ENCODE measurements around the gene ARSB. TPM values are rescaled to one million over a fixed set of nuclear protein-coding genes. Genes with fewer than 3 reads are reported as not detected.
"Not testable (repeated sequence)": the region's sequence is repeated elsewhere in the genome, so short reads cannot be mapped to it uniquely, and the experiment has no call there.

The ARSB gene
- total and polyA plus RNA-seq, 5 experiments from 2014 or later = 2.2 to 4.7 (median 4.1) TPM

DNA sequence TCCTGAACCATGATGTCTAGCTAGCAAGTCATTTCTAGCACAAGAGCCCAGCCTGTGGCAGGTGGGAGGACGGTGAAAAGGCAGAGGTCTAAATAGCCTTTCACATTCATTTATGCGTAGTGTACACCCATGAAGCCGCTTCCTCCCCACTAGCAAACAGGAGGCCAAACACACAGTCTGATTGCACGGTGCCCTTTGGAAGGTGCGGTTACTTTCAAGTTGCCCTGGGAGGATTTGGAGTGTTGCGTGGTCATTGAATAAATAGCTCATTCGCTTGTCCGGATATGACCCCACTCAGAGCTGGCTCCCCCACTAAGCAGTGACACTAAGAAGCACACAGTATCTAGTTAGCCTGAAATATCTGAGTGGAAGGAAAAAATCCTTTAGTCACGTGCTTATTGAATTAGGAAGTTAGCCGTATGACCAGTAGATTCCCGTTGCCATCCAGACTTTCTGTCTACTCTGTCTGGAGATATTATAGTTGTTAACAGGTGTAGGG lies 664 bp upstream of the ARSB start:
- H3K27ac Mint-ChIP-seq = peak overlapping the region; percentile 77 to 99 (median 93)
- POLR2A ChIA-PET = interaction anchor here (0.6 to 2.6 kb wide), 7 partner anchors 10 to 1257 kb away, joined by 3 to 17 read pairs (median 6); partner anchors contain the start of gene JMY
- peak overlapping the region; percentile 83 to 96 (median 89) for H3K4me3 Mint-ChIP-seq
- no peaks in the 10 kb centered on the region for H3K36me3 Mint-ChIP-seq
- peaks cover 11 to 34% (median 20%) of the 10 kb centered on the region in 4 donors for H3K4me1 Mint-ChIP-seq
- H3K27me3 Mint-ChIP-seq = no peaks in the 10 kb centered on the region
- DNase-seq = peak in 5 of 10 donors; percentile 8 to 63 (median 18)
- ATAC-seq = peak; percentile 14 to 17
- no peaks in the 10 kb centered on the region for H3K9me3 Mint-ChIP-seq

DNA sequence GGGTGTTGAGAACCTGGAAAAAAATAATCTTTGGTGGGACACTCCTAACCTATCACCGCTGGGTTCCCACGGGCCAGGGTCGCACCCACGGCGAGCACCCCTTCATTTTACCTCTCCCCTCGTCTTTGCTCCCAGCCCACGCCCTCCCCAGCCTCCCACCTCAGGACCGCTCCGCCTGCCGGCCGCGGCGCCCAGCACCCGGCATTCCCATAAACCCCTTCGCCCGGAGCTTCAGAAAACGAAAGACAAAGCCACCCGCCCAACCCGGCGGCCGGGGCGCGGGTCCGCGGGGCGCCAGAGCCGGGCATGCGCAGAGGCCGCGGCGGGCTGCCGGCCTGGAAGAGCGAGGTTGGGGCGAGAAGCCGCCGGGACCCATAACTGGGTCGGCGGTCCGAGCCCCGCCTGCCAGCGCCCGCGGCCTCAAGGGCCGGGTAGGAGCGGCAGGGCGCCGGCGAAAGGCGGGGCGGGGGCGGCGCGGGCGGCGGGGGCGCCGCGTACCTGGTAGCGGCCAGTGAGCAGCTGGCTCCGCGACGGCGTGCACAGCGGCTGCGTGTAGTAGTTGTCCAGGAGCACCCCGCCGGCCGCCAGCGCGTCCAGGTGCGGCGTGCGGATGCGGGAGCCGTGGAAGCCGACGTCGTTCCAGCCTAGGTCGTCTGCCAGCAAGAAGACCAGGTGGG lies 533 bp downstream of the ARSB start:
- peaks cover 11 to 43% (median 20%) of the 10 kb centered on the region in 4 donors for H3K4me1 Mint-ChIP-seq
- H3K9me3 Mint-ChIP-seq = no peaks in the 10 kb centered on the region
- peak; percentile 72 to 82 for ATAC-seq
- H3K4me3 Mint-ChIP-seq = peak overlapping the region; percentile 87 to 96 (median 91)
- peak; percentile 57 to 83 (median 72) for DNase-seq
- POLR2A ChIA-PET = interaction anchor here (0.5 to 2.6 kb wide), 11 partner anchors 10 to 690 kb away, joined by 3 to 17 read pairs (median 5); partner anchors contain the start of genes AP3B1, HOMER1, JMY and SCAMP1
- H3K27ac Mint-ChIP-seq = peak overlapping the region; percentile 90 to 96 (median 95)
- H3K36me3 Mint-ChIP-seq = no peaks in the 10 kb centered on the region
- H3K27me3 Mint-ChIP-seq = no peaks in the 10 kb centered on the region

DNA sequence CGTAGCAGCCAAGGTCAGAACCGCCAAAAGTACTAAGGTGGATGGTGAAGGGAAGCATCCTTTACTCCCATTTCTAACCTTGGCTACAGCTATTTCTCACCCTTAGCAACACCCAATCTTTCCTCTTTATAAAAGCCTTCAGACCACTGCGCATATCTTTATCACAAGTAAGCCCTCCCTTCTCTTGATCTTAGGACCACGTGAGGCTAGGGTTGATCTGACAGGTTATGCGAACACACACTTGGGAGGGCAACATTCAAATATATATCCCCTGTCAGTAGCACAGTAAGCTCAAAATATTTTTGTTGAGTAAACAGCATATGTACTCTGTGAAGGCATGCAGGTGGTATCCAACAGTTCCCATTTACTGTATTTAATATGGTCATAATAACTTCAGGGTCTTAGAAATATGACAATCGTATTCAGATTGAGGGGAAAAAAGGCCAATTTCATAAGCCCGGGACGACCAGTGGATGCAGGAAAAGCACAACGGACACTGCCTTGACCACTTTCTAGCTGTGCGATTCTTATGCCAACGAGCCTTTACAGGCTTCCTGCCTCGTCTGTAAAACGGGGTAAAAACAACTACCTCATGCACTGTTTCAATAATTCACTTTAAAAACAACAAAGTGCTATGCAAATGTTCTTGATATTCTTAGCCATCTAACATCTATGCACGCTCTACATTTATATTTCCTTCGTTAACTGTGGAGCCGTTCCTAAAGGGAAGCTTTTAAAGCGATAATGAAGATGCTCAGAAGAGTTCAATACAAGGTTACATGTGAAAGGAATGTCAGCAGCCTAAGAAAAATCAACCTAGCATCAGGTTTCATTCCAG lies 1.3 kb downstream of the ARSB start:
- H3K9me3 Mint-ChIP-seq = no peaks in the 10 kb centered on the region
- H3K36me3 Mint-ChIP-seq = no peaks in the 10 kb centered on the region
- H3K4me1 Mint-ChIP-seq = peaks cover 12 to 47% (median 20%) of the 10 kb centered on the region in 4 donors
- DNase-seq (peak in 2 of 10 donors; percentile 6 to 8), ATAC-seq (peak in 1 of 2 donors; percentile 1)
- no peaks in the 10 kb centered on the region for H3K27me3 Mint-ChIP-seq
- peak overlapping the region; percentile 90 to 96 (median 95) for H3K27ac Mint-ChIP-seq
- POLR2A ChIA-PET = interaction anchor here (0.9 to 2.6 kb wide), 9 partner anchors 11 to 689 kb away, joined by 3 to 17 read pairs (median 6); partner anchors contain the start of genes AP3B1, HOMER1, JMY and SCAMP1
- H3K4me3 Mint-ChIP-seq = peak overlapping the region; percentile 87 to 96 (median 91)

DNA sequence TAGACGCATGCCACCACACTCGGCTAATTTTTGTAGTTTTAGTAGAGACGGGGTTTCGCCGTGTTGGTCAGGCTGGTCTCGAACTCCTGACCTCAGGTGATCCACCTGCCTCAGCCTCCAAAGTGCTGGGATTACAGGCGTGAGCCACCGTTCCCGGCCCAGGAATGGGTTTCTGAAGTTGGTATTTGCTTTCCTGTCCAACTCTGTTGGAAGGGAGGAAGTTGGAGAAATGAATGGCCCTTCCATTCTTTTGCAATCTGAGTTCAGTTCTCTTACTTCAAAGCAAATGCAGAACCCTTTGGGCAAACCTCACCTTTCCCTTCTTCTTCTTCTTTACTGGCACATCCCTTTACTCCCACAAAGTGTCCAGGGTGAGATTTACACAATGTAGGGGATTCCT lies 1.9 kb downstream of the ARSB start:
- Mint-ChIP-seq H3K4me3 (peak overlapping the region in 6 of 10 donors; percentile 88 to 96 (median 92)), H3K4me1 (peaks cover 12 to 47% (median 20%) of the 10 kb centered on the region in 4 donors), H3K27ac (peak overlapping the region; percentile 90 to 96 (median 95))
- not testable (repeated sequence) for H3K9me3 Mint-ChIP-seq, H3K36me3 Mint-ChIP-seq, DNase-seq, H3K27me3 Mint-ChIP-seq, ATAC-seq
- POLR2A ChIA-PET = interaction anchor here (1.8 to 2.6 kb wide), 2 partner anchors 253 to 688 kb away, joined by 7 to 17 read pairs; partner anchors contain the start of genes AP3B1 and JMY

DNA sequence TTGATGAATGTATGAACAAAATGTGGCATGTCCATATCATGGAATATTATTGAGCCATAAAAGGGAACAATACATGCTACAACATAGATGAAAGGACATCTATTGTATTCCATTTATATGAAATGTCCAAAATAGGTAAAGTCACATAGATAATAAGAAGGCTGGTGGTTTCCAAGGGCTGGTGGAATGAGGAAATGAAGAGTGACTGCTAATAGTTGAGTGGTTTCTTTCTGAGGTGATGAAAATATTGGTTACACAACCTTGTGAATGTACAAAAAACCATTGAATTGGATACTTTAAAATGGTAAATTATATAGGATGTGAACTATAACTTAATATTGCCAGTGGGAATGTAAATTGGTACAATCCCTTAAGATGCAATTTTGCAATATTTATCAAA lies 5.2 kb downstream of the ARSB start:
- Mint-ChIP-seq H3K36me3 (no peaks in the 10 kb centered on the region), H3K27me3 (peaks cover 0 to 9% (median 0%) of the 10 kb centered on the region in 5 donors), H3K9me3 (no peaks in the 10 kb centered on the region), H3K4me1 (peaks cover 15 to 38% (median 18%) of the 10 kb centered on the region in 4 donors), H3K4me3 (no peak overlapping the region), H3K27ac (no peak overlapping the region)
- DNase-seq = no peak
- POLR2A ChIA-PET = no interaction called here
- ATAC-seq = no peak

DNA sequence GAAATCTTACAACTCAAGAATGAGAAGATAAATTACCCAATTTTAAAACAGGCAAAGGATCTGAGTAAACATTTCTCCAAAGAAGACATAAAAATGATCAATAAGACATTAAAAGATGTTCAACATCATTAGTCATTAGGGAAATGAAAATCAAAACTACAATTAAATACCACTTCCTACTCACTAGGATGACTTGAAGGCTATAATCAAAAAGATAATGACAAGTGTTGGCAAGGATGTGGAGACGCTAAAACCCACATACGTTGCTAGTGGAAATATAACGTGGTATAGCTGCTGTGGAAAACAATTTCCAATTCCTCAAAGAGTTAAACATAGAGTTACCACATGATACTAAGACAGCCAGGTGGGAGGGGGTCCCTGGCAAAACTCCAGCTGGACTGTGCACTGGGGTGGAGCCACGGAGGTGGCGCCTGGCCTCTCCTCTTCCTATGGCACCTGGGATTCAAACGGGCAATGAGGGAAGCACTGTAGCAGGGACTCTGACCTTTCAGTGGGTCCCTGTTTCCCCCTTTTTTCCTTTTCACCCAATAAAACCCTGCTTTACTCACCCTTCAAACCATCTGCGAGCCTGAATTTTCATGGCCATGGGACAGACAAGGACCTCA lies 5.9 kb downstream of the ARSB start:
- POLR2A ChIA-PET = no interaction called here
- H3K27me3 Mint-ChIP-seq = peaks cover 0 to 9% (median 0%) of the 10 kb centered on the region in 5 donors
- no peaks in the 10 kb centered on the region for H3K9me3 Mint-ChIP-seq
- no peak overlapping the region for H3K4me3 Mint-ChIP-seq
- ATAC-seq (no peak), DNase-seq (no peak)
- H3K4me1 Mint-ChIP-seq = peaks cover 15 to 38% (median 18%) of the 10 kb centered on the region in 4 donors
- H3K27ac Mint-ChIP-seq = no peak overlapping the region
- no peaks in the 10 kb centered on the region for H3K36me3 Mint-ChIP-seq

DNA sequence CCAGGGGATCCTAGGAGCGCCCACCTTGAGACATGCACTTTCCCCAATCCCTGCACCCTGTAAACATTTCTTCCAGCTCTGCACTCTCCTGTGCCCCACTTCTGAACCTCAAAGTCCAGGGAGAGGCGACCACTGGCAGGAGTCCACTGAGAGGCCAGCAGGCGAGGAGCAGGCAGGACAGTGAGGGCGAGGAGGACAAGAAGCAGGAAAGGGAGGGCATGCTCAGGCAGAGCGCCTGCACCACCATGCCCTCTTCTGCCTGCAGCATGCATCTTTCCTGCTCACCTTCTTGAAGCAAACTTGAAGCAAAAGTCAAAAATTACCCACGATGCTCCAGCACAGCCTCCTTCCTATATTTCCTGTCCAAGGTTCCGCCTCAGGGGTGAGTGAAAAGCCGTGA lies 10.1 kb downstream of the ARSB start:
- no peaks in the 10 kb centered on the region for H3K9me3 Mint-ChIP-seq
- peaks cover 3 to 17% (median 14%) of the 10 kb centered on the region in 4 donors for H3K4me1 Mint-ChIP-seq
- no peak for ATAC-seq
- peak overlapping the region in 1 of 10 donors; percentile 20 for H3K27ac Mint-ChIP-seq
- H3K27me3 Mint-ChIP-seq = peaks cover 0 to 9% (median 0%) of the 10 kb centered on the region in 5 donors
- no peak for DNase-seq
- no peak overlapping the region for H3K4me3 Mint-ChIP-seq
- POLR2A ChIA-PET = interaction anchor here (1.5 kb wide), 1 partner anchor 11 kb away, joined by 6 read pairs; the partner anchor contains the start of gene ARSB
- H3K36me3 Mint-ChIP-seq = no peaks in the 10 kb centered on the region

DNA sequence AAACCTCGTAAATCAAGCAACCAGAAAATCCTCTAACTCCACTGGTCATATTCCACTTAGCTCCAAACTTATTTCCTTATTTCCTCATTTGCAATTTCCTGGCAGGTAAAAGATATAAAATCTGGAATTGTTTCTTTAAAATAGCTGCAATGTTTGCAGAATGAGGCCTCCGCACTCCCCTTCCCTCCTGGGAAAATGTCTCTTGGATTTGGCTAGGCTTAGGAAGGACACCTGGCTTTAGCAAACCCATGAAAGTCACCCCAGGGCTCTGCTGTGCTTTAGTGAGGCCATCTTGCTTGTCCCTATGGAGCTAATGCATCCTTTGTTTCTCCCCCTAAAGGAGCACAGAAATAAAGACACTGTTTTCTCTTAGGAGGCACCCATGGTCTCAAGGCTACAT lies 10.5 kb downstream of the ARSB start:
- peaks cover 0 to 9% (median 0%) of the 10 kb centered on the region in 5 donors for H3K27me3 Mint-ChIP-seq
- no peaks in the 10 kb centered on the region for H3K9me3 Mint-ChIP-seq
- no peak for ATAC-seq
- peak overlapping the region in 1 of 10 donors; percentile 20 for H3K27ac Mint-ChIP-seq
- POLR2A ChIA-PET = interaction anchor here (1.5 kb wide), 1 partner anchor 11 kb away, joined by 6 read pairs; the partner anchor contains the start of gene ARSB
- no peak overlapping the region for H3K4me3 Mint-ChIP-seq
- DNase-seq = no peak
- H3K4me1 Mint-ChIP-seq = peaks cover 3 to 17% (median 12%) of the 10 kb centered on the region in 4 donors
- no peaks in the 10 kb centered on the region for H3K36me3 Mint-ChIP-seq

DNA sequence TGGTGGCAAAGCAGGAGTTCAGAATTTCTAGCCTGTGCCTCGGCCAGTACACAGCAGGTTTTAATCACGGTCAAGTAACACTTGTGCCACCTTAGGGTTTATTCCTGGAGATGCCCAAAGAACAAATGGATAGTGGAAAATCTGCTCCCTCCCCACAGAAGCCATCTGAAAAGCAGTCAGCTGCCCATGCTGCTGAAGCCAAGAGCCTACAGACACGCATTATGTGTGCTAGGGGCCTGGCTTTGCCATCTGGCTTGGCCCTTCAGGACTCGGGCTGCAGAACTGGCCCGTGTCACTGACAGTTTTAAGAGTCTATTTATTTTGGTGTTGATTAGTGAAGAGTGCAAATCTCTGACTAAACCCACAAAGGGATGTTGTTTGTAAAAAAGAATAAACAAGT lies 11.1 kb downstream of the ARSB start:
- ATAC-seq (no peak), DNase-seq (no peak)
- H3K36me3 Mint-ChIP-seq = peaks cover 0 to 2% (median 2%) of the 10 kb centered on the region in 3 donors
- H3K4me1 Mint-ChIP-seq = peaks cover 3 to 15% (median 10%) of the 10 kb centered on the region in 4 donors
- no peak overlapping the region for H3K27ac Mint-ChIP-seq
- no peak overlapping the region for H3K4me3 Mint-ChIP-seq
- H3K9me3 Mint-ChIP-seq = no peaks in the 10 kb centered on the region
- H3K27me3 Mint-ChIP-seq = peaks cover 0 to 9% (median 0%) of the 10 kb centered on the region in 5 donors
- POLR2A ChIA-PET = no interaction called here

DNA sequence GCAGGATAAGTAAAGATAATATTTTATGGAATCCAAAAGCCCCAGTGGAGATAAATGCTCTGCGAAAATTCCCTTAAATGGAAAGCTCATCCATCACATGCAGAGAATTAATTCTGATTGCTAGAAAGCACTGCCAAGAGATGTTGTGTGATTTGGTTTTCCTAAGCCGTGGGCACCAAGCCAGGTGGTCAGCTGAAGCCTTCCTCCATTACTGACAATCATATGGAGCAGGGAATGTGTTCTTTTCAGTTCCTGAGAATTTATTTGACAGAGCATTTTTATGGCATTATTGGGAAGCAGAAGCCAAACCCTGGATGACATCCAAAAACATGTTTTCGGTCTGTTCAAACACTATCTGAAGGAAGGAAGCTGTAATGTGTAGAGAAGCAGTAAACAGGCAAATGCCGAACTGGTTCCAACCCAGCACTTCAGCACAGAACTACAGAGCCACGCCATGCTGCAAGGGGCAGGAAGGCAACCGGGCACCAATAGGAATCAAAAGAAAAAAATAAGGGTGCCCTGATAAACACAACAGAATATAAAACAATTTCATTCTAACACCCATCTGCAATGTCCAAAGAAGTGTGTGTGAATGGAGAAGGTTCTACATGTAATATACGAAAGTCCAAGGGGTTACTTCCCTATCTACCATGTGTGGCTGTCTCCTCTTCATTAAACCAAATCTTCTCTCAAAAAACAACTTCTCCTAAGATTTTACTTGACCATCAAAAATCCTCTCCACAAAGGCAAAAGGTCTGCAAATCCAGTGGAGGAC lies 12.3 kb downstream of the ARSB start:
- ATAC-seq = no peak
- DNase-seq = no peak
- H3K9me3 Mint-ChIP-seq = no peaks in the 10 kb centered on the region

DNA sequence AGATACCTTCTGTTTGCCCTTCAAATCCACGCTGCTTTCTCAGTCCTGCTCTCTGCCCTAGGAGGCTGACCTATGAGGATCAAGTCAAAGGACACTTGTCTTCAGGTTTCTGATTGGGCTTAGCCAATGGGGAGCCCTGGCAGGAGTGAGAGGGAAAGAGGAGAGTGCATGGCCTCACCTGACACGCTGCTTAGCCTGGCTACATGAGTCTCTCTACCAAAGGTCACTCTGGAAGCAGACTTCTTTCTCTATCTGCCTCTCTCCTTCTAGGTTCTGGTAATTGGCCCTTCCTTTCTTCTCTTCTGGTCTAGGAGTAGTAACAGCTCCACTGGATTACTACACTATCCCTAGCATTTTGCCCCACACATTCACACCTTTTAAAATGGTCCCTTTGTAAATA lies 13.1 kb downstream of the ARSB start:
- no peak for ATAC-seq
- Mint-ChIP-seq H3K9me3 (no peaks in the 10 kb centered on the region), H3K27ac (peak overlapping the region in 1 of 10 donors; percentile 75), H3K27me3 (peaks cover 0 to under 1% (median 0%) of the 10 kb centered on the region in 5 donors), H3K4me1 (peaks cover 0 to 11% (median 7%) of the 10 kb centered on the region in 4 donors), H3K36me3 (peaks cover 0 to 19% (median 11%) of the 10 kb centered on the region in 3 donors), H3K4me3 (no peak overlapping the region)
- POLR2A ChIA-PET = no interaction called here
- no peak for DNase-seq

More for the DNA sequence above, 12.3 kb downstream of the ARSB start:
- Mint-ChIP-seq H3K4me1 (peaks cover 3 to 15% (median 10%) of the 10 kb centered on the region in 4 donors), H3K27me3 (peaks cover 0 to 9% (median 0%) of the 10 kb centered on the region in 5 donors), H3K4me3 (no peak overlapping the region), H3K27ac (no peak overlapping the region), H3K36me3 (peaks cover 0 to 12% (median 8%) of the 10 kb centered on the region in 3 donors)
- POLR2A ChIA-PET = interaction anchor here (0.6 kb wide), 1 partner anchor 44 kb away, joined by 3 read pairs; no protein-coding TSS in a partner anchor
